H1 (cell line): Measurements from ENCODE around the gene SNX32. TPM values are rescaled to one million over a fixed set of nuclear protein-coding genes. Genes with fewer than 3 reads are reported as not detected.

Source experiments
- NANOG ChIP-seq: IDR thresholded peaks from 2 replicates; pipeline ENCODE4 v1.6.1; 2011; ENCODE audit warnings: low read length, low read depth, mild to moderate bottlenecking, inconsistent platforms; ENCODE audit not compliant: insufficient read depth, poor library complexity, severe bottlenecking
- NRF1 ChIP-seq: IDR thresholded peaks from 2 replicates; pipeline ENCODE4 v1.6.1; 2011; ENCODE audit warnings: mild to moderate bottlenecking, low read depth, low read length, improper control_type of control experiment
- SRF ChIP-seq: IDR thresholded peaks from 2 replicates; pipeline ENCODE4 v1.6.1; 2011; ENCODE audit warnings: mild to moderate bottlenecking, low read depth, low read length, moderate library complexity
- polyA plus RNA-seq, 7 experiments: library from polyadenylated mRNA; depleted of rRNA in 3 of 7; stranded (reverse) in 5 of 7; unstranded in 2 of 7; fragments of >200 nt in 5 of 7; fragments of 200-250 nt in 2 of 7; gene quantifications; 1 replicate in 5 of 7; 2 replicates in 1 of 7; 4 replicates in 1 of 7; pipeline versions ENCODE4 v1.2.1 to v1.2.3, GENCODE V29; 2011 to 2013; ENCODE audit warnings: missing spikeins in 2 of 7, mixed read lengths in 2 of 7
- total RNA-seq: library from RNA; stranded (reverse); fragmentation: NEBNext Ultra II Directional; extraction: Animal tissue kit (Norgen Biotek cat#: 25700); gene quantifications from 2 replicates; pipeline ENCODE4 v1.2.1, GENCODE V29; 2021
- TF ChIP-seq, protein P1 (sequence below): IDR thresholded peaks from 2 replicates; pipeline ENCODE4 v1.6.1; 2011; ENCODE audit warnings: low read depth, mild to moderate bottlenecking, low read length; ENCODE audit not compliant: insufficient read depth

Gene SNX32
- total and polyA plus RNA-seq, 2 of the 8 experiments (the other 6 are each of a cell fraction or from before 2014, with no cell fraction given) = 0.76 to 2.2 TPM

- TF ChIP-seq NRF1 = no peak
- TF ChIP-seq SRF = no peak
- TF ChIP-seq NANOG = no peak
- TF ChIP-seq, protein P1, sequence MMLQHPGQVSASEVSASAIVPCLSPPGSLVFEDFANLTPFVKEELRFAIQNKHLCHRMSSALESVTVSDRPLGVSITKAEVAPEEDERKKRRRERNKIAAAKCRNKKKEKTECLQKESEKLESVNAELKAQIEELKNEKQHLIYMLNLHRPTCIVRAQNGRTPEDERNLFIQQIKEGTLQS = no peak
Measured at GRCh38 chr11:65842144-65842543, 8.4 kb downstream of the SNX32 start (continued).
